Smooth muscle cell (in vitro differentiated cells): ENCODE measurements around the gene FBLIM1. TPM values are rescaled to one million over a fixed set of nuclear protein-coding genes. Genes with fewer than 3 reads are reported as not detected.

Experiments
- DNase-seq: peaks from one replicate; lab custom pipeline; 2025; ENCODE audit not compliant: unreplicated experiment; lab: John Stamatoyannopoulos, UW
- H2AFZ ChIP-seq: fragments of 200-600 bp; sonication (generic); 2 replicates; pipeline ENCODE4 v1.6.0; 2016; ENCODE audit warnings: antibody characterized with exemption, low read depth, mild to moderate bottlenecking
- H3F3A ChIP-seq: fragments of 200-600 bp; sonication (generic); 2 replicates; pipeline ENCODE4 v1.6.0; 2017; ENCODE audit warnings: antibody characterized with exemption, low read depth
- H3K27ac ChIP-seq: fragments of 200-600 bp; sonication (generic); 2 replicates; pipeline ENCODE4 v1.5.1; 2016; ENCODE audit warnings: low read depth, mild to moderate bottlenecking
- H3K27me3 ChIP-seq: fragments of 200-600 bp; sonication (generic); 2 replicates; pipeline ENCODE4 v1.6.1; 2016; ENCODE audit warnings: low read depth, mild to moderate bottlenecking
- H3K36me3 ChIP-seq: fragments of 200-600 bp; sonication (generic); 2 replicates; pipeline ENCODE4 v1.5.1; 2016; ENCODE audit warnings: low read depth
- H3K4me1 ChIP-seq: fragments of 200-600 bp; sonication (generic); 2 replicates; pipeline ENCODE4 v1.5.1; 2016; ENCODE audit warnings: low read depth
- H3K4me2 ChIP-seq: fragments of 200-600 bp; sonication (generic); 2 replicates; pipeline ENCODE4 v1.6.0; 2016; ENCODE audit warnings: mild to moderate bottlenecking
- H3K4me3 ChIP-seq: fragments of 200-600 bp; sonication (generic); 2 replicates; pipeline ENCODE4 v1.5.1; 2016; ENCODE audit warnings: mild to moderate bottlenecking
- H3K79me2 ChIP-seq: fragments of 200-600 bp; sonication (generic); 2 replicates; pipeline ENCODE4 v1.6.0; 2016; ENCODE audit warnings: low read depth, mild to moderate bottlenecking
- H3K9ac ChIP-seq: fragments of 200-600 bp; sonication (generic); 2 replicates; pipeline ENCODE4 v1.6.0; 2016; ENCODE audit warnings: low read depth
- H3K9me3 ChIP-seq: fragments of 200-600 bp; sonication (generic); replicated peaks from 2 replicates; pipeline ENCODE4 v1.5.1; 2016; ENCODE audit warnings: low read depth
- H4K20me1 ChIP-seq: fragments of 200-600 bp; sonication (generic); 2 replicates; pipeline ENCODE4 v1.6.0; 2016; ENCODE audit warnings: low read depth
- WGBS: methylation state at CpG from one replicate; pipeline ENCODE4 v1.1.7; 2016; ENCODE audit warnings: low lambda C conversion rate; 5-methylcytosine and 5-hydroxymethylcytosine counted together
- polyA plus RNA-seq: library from polyadenylated mRNA; unstranded; fragments of >200 nt; fragmentation: Nextera tagmentation; extraction: Ambion mirVana; gene quantifications from 2 replicates; pipeline ENCODE4 v1.2.1, GENCODE V29; 2016
- total RNA-seq: library from RNA; depleted of rRNA; stranded (reverse); fragments of >200 nt; gene quantifications from 2 replicates; pipeline ENCODE4 v1.2.3, GENCODE V29; 2014
- TF ChIP-seq, protein P1 (sequence below): fragments of 200-600 bp; sonication (generic); IDR thresholded peaks from 2 replicates; pipeline ENCODE4 v1.5.1; 2017; ENCODE audit warnings: borderline replicate concordance, mild to moderate bottlenecking, antibody characterized with exemption; ENCODE audit not compliant: insufficient read depth, poor library complexity, severe bottlenecking

FBLIM1 gene
- total and polyA plus RNA-seq, 2 experiments from 2014 or later = 36.7 to 50.8 TPM

DNA sequence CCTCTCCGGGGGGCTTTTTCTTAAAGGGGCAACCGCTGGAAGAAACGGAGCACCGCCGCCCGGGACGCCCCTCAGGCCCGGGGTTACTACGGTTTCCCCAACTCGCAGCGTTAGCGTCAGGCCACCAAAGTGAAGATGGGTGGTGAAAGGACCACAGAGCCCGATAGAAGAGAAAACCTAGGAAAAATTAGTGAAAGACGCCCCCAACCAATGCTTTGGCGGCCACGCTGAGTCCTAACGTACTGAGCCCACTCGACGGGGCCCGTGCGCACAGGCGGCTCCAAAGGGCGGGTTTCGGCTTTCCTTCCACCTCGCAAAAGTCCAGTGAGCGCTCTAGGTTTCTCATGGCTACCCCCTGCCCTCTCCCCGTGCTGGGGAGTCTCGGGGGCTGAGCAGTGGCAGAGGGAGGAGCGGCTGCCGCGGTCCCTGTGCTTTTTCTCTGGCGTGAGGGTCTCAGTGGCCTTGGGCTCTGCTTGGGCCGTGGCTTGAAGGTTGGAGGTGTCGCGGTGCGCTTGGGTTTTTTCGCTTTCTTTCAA, 76.7 kb downstream of the FBLIM1 start:
- 1% methylated on average over 37 of the region's 37 CpGs for WGBS
- H4K20me1 ChIP-seq = no peaks in the 10 kb centered on the region
- H3K4me1 ChIP-seq = peaks cover 5% of the 10 kb centered on the region
- H3F3A ChIP-seq = peaks cover 11% of the 10 kb centered on the region
- TF ChIP-seq, protein P1, sequence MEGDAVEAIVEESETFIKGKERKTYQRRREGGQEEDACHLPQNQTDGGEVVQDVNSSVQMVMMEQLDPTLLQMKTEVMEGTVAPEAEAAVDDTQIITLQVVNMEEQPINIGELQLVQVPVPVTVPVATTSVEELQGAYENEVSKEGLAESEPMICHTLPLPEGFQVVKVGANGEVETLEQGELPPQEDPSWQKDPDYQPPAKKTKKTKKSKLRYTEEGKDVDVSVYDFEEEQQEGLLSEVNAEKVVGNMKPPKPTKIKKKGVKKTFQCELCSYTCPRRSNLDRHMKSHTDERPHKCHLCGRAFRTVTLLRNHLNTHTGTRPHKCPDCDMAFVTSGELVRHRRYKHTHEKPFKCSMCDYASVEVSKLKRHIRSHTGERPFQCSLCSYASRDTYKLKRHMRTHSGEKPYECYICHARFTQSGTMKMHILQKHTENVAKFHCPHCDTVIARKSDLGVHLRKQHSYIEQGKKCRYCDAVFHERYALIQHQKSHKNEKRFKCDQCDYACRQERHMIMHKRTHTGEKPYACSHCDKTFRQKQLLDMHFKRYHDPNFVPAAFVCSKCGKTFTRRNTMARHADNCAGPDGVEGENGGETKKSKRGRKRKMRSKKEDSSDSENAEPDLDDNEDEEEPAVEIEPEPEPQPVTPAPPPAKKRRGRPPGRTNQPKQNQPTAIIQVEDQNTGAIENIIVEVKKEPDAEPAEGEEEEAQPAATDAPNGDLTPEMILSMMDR = no peak
- H3K27ac ChIP-seq = peak overlapping the region; percentile 98
- H2AFZ ChIP-seq = peak overlapping the region; percentile 60
- H3K4me3 ChIP-seq = peak overlapping the region; percentile 79
- peak overlapping the region; percentile 94 for H3K9ac ChIP-seq
- no peak for DNase-seq
- H3K4me2 ChIP-seq = peak overlapping the region; percentile 98
- H3K36me3 ChIP-seq = no peaks in the 10 kb centered on the region
- no peaks in the 10 kb centered on the region for H3K9me3 ChIP-seq
- H3K79me2 ChIP-seq = peaks cover 6% of the 10 kb centered on the region
- H3K27me3 ChIP-seq = no peaks in the 10 kb centered on the region

DNA sequence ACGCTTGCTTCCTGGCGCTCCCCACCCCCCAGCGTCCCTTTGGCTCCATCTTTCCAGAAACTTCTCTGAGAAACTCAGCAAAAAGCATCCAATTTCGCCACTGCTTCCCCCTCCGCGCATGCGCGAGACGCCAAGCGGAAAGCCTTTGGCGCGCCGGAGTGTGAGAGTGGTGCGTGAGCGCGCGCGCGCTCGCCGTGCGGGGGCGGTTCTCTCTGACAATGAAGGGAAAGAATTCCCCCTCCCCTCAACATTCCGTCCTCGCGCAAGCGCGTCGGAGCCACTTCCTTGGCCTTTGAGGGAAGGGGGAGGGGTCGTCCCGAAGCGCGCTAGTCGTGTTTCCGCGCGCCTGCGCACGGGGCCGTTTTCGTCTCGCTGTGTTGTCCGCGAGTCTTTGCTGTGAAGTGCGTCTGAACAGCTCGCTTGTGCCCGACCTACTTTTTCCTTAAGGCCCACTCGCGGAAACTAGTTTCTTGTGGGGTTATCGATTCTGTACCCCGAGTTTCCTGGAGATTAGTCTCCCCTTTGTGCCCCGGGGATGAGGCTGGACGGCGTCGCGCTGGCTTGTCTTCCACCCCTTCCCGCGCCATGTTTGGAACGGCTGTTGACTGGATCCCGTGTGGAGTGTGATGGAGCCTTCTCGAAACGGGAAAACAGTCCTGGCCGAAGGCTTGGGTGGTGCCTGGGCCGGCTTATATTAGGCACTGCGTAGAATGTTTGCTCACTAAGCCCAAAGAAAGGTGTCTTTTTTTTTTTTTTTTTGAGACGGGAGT, 77.3 kb downstream of the FBLIM1 start:
- H3K9ac ChIP-seq = peak overlapping the region; percentile 94
- H3K4me1 ChIP-seq = peaks cover 5% of the 10 kb centered on the region
- H3K79me2 ChIP-seq = peaks cover 6% of the 10 kb centered on the region
- WGBS = 7% methylated on average over 66 of the region's 66 CpGs
- H3K27ac ChIP-seq = peak overlapping the region; percentile 98
- H3K27me3 ChIP-seq = no peaks in the 10 kb centered on the region
- H3K36me3 ChIP-seq = no peaks in the 10 kb centered on the region
- peak overlapping the region; percentile 79 for H3K4me3 ChIP-seq
- peak; percentile 98 for DNase-seq
- H3K4me2 ChIP-seq = peak overlapping the region; percentile 98
- TF ChIP-seq, protein P1 = no peak
- peak overlapping the region; percentile 67 for H2AFZ ChIP-seq
- H3K9me3 ChIP-seq = no peaks in the 10 kb centered on the region
- H3F3A ChIP-seq = peaks cover 11% of the 10 kb centered on the region
- H4K20me1 ChIP-seq = no peaks in the 10 kb centered on the region

Other genes starting within 250 kb of the FBLIM1 start
- gene CASP9, start 234.6 kb upstream of the FBLIM1 start, total RNA-seq = 4.2 and 5.4 TPM in 2 replicates
- gene CASP9, start 234.6 kb upstream of the FBLIM1 start, polyA plus RNA-seq = 4.8 and 7.2 TPM in 2 replicates
- 18.3 and 23.1 TPM in 2 replicates for gene DNAJC16, start 231.9 kb upstream of the FBLIM1 start, total RNA-seq
- 4.0 and 5.6 TPM in 2 replicates for gene DNAJC16, start 231.9 kb upstream of the FBLIM1 start, polyA plus RNA-seq
- 0.04 and 0.36 TPM in 2 replicates for gene AGMAT, start 173.7 kb upstream of the FBLIM1 start, total RNA-seq
- gene AGMAT, start 173.7 kb upstream of the FBLIM1 start, polyA plus RNA-seq = 0.11 and 0.56 TPM in 2 replicates
- gene DDI2, start 141.3 kb upstream of the FBLIM1 start, total RNA-seq = 10.9 and 11.4 TPM in 2 replicates
- 1.5 and 3.5 TPM in 2 replicates for gene DDI2, start 141.3 kb upstream of the FBLIM1 start, polyA plus RNA-seq
- 29.5 and 39.6 TPM in 2 replicates for gene PLEKHM2, start 74.5 kb upstream of the FBLIM1 start, total RNA-seq
- gene PLEKHM2, start 74.5 kb upstream of the FBLIM1 start, polyA plus RNA-seq = 26.5 and 32.0 TPM in 2 replicates
- gene SLC25A34, start 22.5 kb upstream of the FBLIM1 start, total RNA-seq = 0.22 and 0.76 TPM in 2 replicates
- gene SLC25A34, start 22.5 kb upstream of the FBLIM1 start, polyA plus RNA-seq = 1.6 and 2.1 TPM in 2 replicates
- not detected in 2 replicates for gene TMEM82, start 16.3 kb upstream of the FBLIM1 start, total RNA-seq
- gene TMEM82, start 16.3 kb upstream of the FBLIM1 start, polyA plus RNA-seq = not detected in 2 replicates
- 3.9 and 4.4 TPM in 2 replicates for gene UQCRHL, start 48.9 kb downstream of the FBLIM1 start, total RNA-seq
- gene UQCRHL, start 48.9 kb downstream of the FBLIM1 start, polyA plus RNA-seq = 1.1 and 1.6 TPM in 2 replicates
- gene SPEN, start 88.9 kb downstream of the FBLIM1 start, total RNA-seq = 24.9 and 28.7 TPM in 2 replicates
- 10.6 and 20.0 TPM in 2 replicates for gene SPEN, start 88.9 kb downstream of the FBLIM1 start, polyA plus RNA-seq
- 19.6 and 29.4 TPM in 2 replicates for gene ZBTB17, start 217.3 kb downstream of the FBLIM1 start, total RNA-seq
- 42.5 and 43.0 TPM in 2 replicates for gene ZBTB17, start 217.3 kb downstream of the FBLIM1 start, polyA plus RNA-seq
- not detected in 2 replicates for gene SRARP, start 245.4 kb downstream of the FBLIM1 start, total RNA-seq
- gene SRARP, start 245.4 kb downstream of the FBLIM1 start, polyA plus RNA-seq = not detected in 2 replicates